Stimulated activated naive B cell treated with anti-CD40 and anti-IgM and Interleukin-4, amounts not matched to agents 10 μg/mL and 1 μg/mL and 100 μg/mL, for 72 hours (primary cell): ENCODE results near the gene PFKP.

Experiments
- ATAC-seq, 2 donors: fragments of 150-1000 bp; cut with Tn5 transposase; replicated peaks; 2 replicates each; pipeline ENCODE4 v1.10.0; 2021; ENCODE audit warnings: moderate library complexity in 1 of 2
- DNase-seq: peaks from one replicate; pipeline ENCODE4 v3.0.0; 2021
- H3K27ac Mint-ChIP-seq: one replicate; pipeline ENCODE4 v1.8.0; 2022; ENCODE audit warnings: mild to moderate bottlenecking, mixed read lengths
- H3K27me3 Mint-ChIP-seq, 2 donors: one replicate each; pipeline ENCODE4 v1.8.0; 2022; ENCODE audit warnings: mixed read lengths in 2 of 2
- H3K36me3 Mint-ChIP-seq, 2 donors: one replicate each; pipeline ENCODE4 v1.8.0; 2022; ENCODE audit warnings: mixed read lengths in 2 of 2, mild to moderate bottlenecking in 1 of 2
- H3K4me1 Mint-ChIP-seq, 2 donors: one replicate each; pipeline ENCODE4 v1.8.0; 2022; ENCODE audit warnings: mixed read lengths in 2 of 2, mild to moderate bottlenecking in 1 of 2
- H3K4me3 Mint-ChIP-seq, 2 donors: one replicate each; pipeline ENCODE4 v1.8.0; 2022; ENCODE audit warnings: mild to moderate bottlenecking in 2 of 2, mixed read lengths in 2 of 2, moderate library complexity in 1 of 2
- H3K9me3 Mint-ChIP-seq, 2 donors: one replicate each; pipeline ENCODE4 v1.8.0; 2022; ENCODE audit warnings: mixed read lengths in 2 of 2, mild to moderate bottlenecking in 1 of 2

Gene PFKP

DNA sequence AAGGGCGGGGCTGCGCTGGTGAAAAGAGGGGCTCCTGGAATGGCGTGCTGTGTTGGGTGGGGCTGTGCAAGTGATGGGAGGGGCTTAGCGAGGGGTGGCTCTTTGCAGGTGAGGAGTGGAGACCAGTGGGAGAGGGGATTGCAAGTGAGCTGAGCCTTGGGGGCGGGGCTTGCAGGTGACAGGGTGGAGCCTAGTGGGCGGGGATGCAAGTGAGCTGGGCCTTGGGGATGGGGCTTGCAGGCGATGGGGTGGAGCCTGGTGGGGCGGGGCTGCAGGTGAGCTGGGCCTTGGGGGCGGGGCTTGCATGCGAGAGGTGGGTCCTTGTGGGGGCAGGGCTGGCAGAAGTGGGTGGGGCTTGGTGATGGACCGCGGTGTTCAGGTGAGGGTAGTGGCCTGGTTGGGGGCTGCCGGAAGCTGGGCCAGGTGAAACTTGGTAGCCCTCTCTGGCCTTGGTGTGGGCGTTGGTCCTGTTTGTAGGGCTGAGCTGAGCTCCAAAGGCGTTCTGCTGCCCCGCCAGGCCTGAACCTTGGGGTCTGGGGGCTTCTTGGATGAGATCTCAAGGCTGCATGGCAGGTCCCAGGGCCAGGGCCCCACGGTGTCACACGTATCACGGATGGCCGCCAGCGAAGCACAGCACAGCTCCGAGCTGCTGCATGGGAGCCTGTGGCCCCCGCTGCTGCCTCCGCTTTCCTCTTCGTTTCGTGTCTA, 106.0 kb downstream of the PFKP start:
- Mint-ChIP-seq H3K27me3 (no peaks in the 10 kb centered on the region), H3K4me3 (peak overlapping the region; percentile 82 to 85), H3K36me3 (peaks cover 11 to 14% of the 10 kb centered on the region in 2 donors), H3K9me3 (peaks cover 4 to 5% of the 10 kb centered on the region in 2 donors), H3K4me1 (peaks cover 16 to 40% of the 10 kb centered on the region in 2 donors), H3K27ac (peak overlapping the region; percentile 88)
- ATAC-seq (peak; percentile 50 to 55), DNase-seq (no peak)

DNA sequence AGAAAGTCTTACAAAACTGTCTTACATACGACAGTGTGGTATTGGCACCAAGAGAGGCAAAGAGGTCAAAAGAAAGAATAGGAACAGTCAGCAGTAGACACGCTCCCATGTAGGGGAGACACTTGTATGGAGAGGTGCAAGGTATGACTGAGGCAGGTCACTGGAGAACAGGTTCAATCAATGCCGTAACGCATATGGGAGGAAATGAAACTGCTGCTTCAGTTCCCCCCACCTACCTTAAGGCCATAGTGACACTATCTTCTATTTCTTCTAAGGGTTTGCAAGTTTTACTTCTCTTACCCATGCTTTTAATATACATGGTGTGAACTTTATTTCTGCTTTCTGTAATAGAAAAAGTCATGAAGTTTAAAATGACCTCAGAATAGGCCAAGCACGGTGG, 110.7 kb downstream of the PFKP start:
- H3K36me3 Mint-ChIP-seq = no peaks in the 10 kb centered on the region
- ATAC-seq (peak; percentile 66 to 86), DNase-seq (no peak)
- H3K27me3 Mint-ChIP-seq = peaks cover 10 to 13% of the 10 kb centered on the region in 2 donors
- peaks cover 16 to 34% of the 10 kb centered on the region in 2 donors for H3K4me1 Mint-ChIP-seq
- peak overlapping the region; percentile 85 for H3K27ac Mint-ChIP-seq
- H3K4me3 Mint-ChIP-seq = no peak overlapping the region
- H3K9me3 Mint-ChIP-seq = peaks cover 0 to 3% of the 10 kb centered on the region in 2 donors

DNA sequence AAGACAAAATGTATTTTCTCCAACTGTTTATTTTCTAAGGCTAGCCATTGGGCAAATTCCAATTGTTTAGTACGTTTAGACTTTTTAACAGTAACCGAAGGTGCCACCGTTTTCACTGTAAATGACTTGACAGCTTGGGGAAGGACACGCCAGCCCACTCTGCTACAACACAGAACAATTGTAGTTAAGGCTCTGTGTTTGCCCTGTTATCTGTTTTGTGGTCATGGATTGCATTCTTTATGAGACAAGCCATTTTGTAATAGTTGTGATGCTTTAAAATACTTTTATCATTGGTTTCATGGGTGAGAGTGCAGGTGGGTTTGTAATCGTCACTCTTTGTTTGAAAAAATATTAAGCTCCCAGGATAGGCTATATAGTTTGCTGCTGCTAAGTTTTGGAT, 111.8 kb downstream of the PFKP start:
- Mint-ChIP-seq H3K9me3 (peaks cover 0 to 3% of the 10 kb centered on the region in 2 donors), H3K36me3 (no peaks in the 10 kb centered on the region), H3K4me3 (no peak overlapping the region), H3K27ac (no peak overlapping the region), H3K27me3 (peaks cover 10 to 18% of the 10 kb centered on the region in 2 donors), H3K4me1 (peaks cover 11 to 23% of the 10 kb centered on the region in 2 donors)
- no peak for ATAC-seq
- DNase-seq = no peak

DNA sequence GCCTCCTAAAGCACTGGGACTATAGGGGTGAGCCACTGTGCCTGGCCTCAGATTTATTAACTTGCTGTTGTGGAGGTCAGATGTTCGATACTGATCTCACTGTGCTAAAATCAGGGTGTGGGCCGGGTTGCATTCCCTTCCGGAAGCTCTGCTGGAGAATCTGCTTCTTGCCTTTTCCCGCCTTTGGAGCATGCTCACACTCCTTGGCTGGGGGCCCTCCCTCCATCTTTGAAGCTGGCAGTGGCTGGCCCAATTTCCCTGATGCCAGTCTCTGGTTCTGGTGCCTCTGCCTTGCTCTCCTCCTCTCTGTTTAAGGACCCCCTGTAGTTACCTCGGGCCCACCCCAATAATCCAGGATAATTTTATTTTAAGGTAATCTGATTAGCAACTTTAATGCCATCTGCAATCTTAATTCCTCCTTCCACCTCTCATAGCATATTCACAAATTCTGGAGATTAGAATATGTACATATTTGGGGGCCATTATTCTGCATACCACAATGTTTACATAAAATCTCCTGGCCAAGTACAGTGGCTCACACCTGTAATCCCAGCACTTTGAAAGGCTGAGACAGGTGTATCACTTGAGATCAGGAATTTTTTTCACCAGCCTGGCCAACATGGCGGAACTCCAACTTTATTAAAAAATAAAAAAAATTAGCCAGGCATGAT, 113.1 kb downstream of the PFKP start:
- peaks cover 0 to 3% of the 10 kb centered on the region in 2 donors for H3K9me3 Mint-ChIP-seq
- H3K4me1 Mint-ChIP-seq = peaks cover 11 to 23% of the 10 kb centered on the region in 2 donors
- no peaks in the 10 kb centered on the region for H3K36me3 Mint-ChIP-seq
- H3K4me3 Mint-ChIP-seq = no peak overlapping the region
- H3K27me3 Mint-ChIP-seq = peaks cover 10 to 18% of the 10 kb centered on the region in 2 donors
- DNase-seq = no peak
- H3K27ac Mint-ChIP-seq = no peak overlapping the region
- ATAC-seq = no peak

DNA sequence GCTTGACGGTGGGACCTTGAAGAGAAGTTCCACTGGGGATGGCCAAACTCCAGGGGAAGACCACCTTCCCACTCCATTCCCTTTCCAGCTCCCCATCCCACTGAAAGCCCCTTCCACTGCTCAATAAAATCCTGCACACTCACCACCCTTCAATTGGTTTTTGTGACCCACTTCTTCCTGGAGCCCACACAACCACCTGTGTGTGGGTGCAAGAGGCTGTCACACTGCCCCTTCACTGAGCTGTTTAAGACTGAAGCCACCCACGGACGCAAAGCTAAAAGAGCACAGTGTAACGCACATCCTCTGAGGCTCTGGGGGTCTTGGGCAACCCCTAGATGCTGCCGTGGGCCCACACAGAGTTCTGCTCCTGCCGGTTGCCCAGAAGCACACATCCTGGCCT, 118.0 kb downstream of the PFKP start:
- DNase-seq (no peak), ATAC-seq (no peak)
- H3K4me3 Mint-ChIP-seq = no peak overlapping the region
- peaks cover 0 to 9% of the 10 kb centered on the region in 2 donors for H3K4me1 Mint-ChIP-seq
- peaks cover 16 to 23% of the 10 kb centered on the region in 2 donors for H3K27me3 Mint-ChIP-seq
- no peaks in the 10 kb centered on the region for H3K9me3 Mint-ChIP-seq
- H3K27ac Mint-ChIP-seq = no peak overlapping the region
- H3K36me3 Mint-ChIP-seq = no peaks in the 10 kb centered on the region

DNA sequence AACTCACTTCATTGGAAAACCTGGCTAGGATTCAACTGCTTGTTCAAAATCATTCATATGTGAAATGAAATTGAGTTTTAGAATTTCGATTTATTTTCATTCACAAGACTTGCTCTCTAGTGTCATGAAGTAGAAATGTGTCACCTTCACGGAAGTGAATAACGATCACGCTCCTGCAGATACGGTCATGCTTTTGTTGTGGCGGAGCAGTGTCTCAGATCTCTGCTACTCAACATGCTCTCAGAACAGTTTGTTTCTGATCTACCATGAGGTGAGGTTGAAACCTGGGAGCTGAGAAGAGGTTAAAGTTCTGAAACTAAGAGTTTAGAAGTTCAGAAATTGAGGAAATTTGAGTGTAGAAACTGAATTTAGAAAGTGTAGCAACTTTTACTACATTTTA, 119.0 kb downstream of the PFKP start:
- H3K4me1 Mint-ChIP-seq = peaks cover 0 to 6% of the 10 kb centered on the region in 2 donors
- no peak for DNase-seq
- no peaks in the 10 kb centered on the region for H3K36me3 Mint-ChIP-seq
- ATAC-seq = no peak
- no peak overlapping the region for H3K27ac Mint-ChIP-seq
- no peak overlapping the region for H3K4me3 Mint-ChIP-seq
- peaks cover 16 to 23% of the 10 kb centered on the region in 2 donors for H3K27me3 Mint-ChIP-seq
- no peaks in the 10 kb centered on the region for H3K9me3 Mint-ChIP-seq
